ENCODE results near the gene SERP1.
"Not testable (repeated sequence)": the region's sequence is repeated elsewhere in the genome, so short reads cannot be mapped to it uniquely, and the experiment has no call there.

The SERP1 gene

GRCh38 chr3:150511122-150511821 is 35.0 kb downstream of the SERP1 start:
- TF ChIP-seq, protein P1, sequence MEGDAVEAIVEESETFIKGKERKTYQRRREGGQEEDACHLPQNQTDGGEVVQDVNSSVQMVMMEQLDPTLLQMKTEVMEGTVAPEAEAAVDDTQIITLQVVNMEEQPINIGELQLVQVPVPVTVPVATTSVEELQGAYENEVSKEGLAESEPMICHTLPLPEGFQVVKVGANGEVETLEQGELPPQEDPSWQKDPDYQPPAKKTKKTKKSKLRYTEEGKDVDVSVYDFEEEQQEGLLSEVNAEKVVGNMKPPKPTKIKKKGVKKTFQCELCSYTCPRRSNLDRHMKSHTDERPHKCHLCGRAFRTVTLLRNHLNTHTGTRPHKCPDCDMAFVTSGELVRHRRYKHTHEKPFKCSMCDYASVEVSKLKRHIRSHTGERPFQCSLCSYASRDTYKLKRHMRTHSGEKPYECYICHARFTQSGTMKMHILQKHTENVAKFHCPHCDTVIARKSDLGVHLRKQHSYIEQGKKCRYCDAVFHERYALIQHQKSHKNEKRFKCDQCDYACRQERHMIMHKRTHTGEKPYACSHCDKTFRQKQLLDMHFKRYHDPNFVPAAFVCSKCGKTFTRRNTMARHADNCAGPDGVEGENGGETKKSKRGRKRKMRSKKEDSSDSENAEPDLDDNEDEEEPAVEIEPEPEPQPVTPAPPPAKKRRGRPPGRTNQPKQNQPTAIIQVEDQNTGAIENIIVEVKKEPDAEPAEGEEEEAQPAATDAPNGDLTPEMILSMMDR (IDR thresholded peaks at IDR 0.05; ENCODE audit: control insufficient read depth, extremely low read depth, insufficient read depth) = no peak

GRCh38 chr3:150509780-150510179 is 36.5 kb downstream of the SERP1 start:
- no peak overlapping the region for H3K4me3 ChIP-seq (ENCODE audit: low read depth, low read length)
- TF ChIP-seq, protein P1 (IDR thresholded peaks at IDR 0.05; ENCODE audit: control insufficient read depth, extremely low read depth, insufficient read depth) = no peak

More at GRCh38 chr3:150511122-150511821, 35.0 kb downstream of the SERP1 start:
- DNase-seq (ENCODE audit: low read depth) = no peak
- no peak overlapping the region for H3K4me3 ChIP-seq (ENCODE audit: low read depth, low read length)

DNA sequence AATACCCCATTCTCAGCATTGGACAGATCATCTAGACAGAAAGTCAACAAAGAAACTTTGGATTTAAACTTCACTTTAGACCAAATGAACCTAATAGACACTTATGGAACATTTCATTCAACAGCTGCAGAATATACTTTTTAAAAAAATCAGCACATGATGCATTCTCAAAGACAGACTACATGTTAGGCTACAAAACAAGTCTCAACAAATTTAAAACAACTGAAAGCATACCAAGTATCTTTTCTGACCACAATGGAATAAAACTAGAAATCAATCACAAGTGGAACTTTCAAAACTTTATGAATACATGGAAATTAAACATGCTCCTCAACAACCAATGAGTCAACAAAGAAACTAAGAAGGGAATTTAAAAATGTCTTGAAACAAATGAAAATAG is 37.9 kb downstream of the SERP1 start:
- TF ChIP-seq, protein P1 (IDR thresholded peaks at IDR 0.05; ENCODE audit: control insufficient read depth, extremely low read depth, insufficient read depth) = no peak
- DNase-seq (ENCODE audit: low read depth) = no peak
- no peak overlapping the region for H3K4me3 ChIP-seq (ENCODE audit: low read depth, low read length)

More at GRCh38 chr3:150509780-150510179, 36.5 kb downstream of the SERP1 start:
- no peak for DNase-seq (ENCODE audit: low read depth)

DNA sequence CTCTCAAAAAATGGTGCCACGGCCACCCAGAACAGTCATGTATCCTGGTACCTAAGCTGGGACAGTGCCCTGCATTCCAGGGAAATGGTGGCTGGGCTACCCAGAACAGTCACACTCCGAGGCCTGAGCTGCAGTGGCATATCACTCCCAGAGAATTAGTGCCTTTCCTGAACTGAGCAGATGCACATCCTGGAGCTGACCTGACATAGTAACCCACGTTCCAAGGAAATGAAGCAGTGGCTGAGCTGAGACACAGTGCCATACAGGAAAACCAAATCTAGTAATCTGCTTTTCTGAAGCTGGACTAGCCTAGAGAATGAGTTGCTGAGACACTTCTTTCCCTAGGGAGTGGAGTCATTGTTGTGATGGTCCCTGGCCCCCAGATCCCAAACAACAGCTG is 41.8 kb downstream of the SERP1 start:
- DNase-seq (ENCODE audit: low read depth) = no peak
- H3K4me3 ChIP-seq (ENCODE audit: low read depth, low read length) = no peak overlapping the region
- TF ChIP-seq, protein P1 (IDR thresholded peaks at IDR 0.05; ENCODE audit: control insufficient read depth, extremely low read depth, insufficient read depth) = no peak

DNA sequence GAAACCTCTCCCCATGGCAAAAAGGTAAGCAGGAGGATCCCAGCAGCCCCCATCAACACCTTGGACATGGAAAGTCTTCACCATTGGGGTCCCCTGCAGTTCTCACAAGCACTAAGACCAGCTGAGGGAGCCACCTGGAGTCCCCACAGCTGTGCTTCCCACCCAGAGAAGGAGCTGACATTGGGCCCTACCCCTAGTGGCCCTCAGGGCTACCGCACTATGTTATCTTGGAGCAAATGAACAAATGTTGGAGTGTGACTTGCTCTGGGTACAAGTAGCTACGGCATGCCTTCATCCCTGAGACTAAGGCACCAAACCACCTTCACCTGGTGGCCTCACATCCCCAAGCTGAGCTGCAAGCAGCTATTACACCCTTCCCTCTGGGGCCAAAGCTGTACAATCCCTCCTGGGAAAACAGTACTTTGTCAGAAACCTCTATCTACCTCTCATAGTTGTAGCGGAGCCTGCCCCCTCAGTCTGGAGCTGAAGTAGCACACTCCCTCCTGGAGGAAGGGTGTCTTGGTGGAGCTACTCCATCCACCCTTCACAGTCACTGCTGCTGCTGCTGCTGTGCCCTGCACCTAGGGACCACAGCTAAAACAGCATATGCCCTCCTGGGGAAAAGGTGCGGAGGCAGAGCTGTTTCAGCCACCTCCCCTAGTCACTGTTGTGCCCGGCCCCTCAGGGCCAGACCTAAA is 42.7 kb downstream of the SERP1 start:
- no peak for DNase-seq (ENCODE audit: low read depth)
- H3K4me3 ChIP-seq (ENCODE audit: low read depth, low read length) = no peak overlapping the region
- TF ChIP-seq, protein P1 (IDR thresholded peaks at IDR 0.05; ENCODE audit: control insufficient read depth, extremely low read depth, insufficient read depth) = no peak

DNA sequence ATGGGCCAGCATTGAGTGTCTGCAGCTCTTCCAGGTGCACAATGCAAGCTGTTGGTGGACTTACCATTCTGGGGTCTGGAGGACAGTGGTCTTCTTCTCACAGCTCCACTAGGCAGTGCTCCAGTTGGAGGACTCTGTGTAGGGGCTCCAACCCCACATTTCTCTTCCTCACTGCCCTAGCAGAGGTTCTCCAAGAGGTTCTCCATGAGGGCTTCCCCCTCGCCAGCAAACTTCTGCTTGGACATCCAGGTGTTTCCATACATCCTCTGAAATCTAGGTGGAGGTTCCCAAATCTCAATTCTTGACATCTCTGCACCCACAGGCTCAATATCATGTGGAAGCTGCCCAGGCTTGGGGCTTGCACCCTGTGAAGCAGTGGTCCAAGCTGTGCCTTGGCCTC is 45.3 kb downstream of the SERP1 start:
- not testable (repeated sequence) for H3K4me3 ChIP-seq (ENCODE audit: low read depth, low read length); DNase-seq (ENCODE audit: low read depth)

DNA sequence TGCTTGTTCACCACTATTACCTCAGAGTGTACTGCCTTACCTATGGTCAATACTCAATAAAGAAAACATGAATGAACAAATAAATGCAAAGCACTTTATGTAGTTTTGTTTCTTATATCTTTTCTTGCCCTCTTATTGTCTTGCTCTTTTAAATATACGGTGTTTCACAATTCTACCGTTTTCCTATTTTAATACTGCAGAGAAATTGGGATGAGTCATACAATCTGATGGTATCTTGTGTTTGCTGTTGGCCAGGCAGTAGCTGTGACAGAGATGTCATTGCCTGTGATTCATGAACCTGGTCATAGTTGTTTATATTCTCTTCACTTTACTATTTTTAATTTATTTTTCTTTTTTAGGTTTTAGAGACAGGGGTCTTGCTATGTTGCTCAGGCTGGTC is 48.3 kb downstream of the SERP1 start:
- DNase-seq (ENCODE audit: low read depth) = no peak
- H3K4me3 ChIP-seq (ENCODE audit: low read depth, low read length) = no peak overlapping the region
- TF ChIP-seq, protein P1 (IDR thresholded peaks at IDR 0.05; ENCODE audit: control insufficient read depth, extremely low read depth, insufficient read depth) = no peak

Data from LNCaP clone FGC (cell line).